Smooth muscle cell (in vitro differentiated cells): ENCODE results near the gene SMYD2. TPM values are rescaled to one million over a fixed set of nuclear protein-coding genes. Genes with fewer than 3 reads are reported as not detected.

Experiments used
- DNase-seq: peaks from one replicate; lab custom pipeline; 2025; ENCODE audit not compliant: unreplicated experiment; lab: John Stamatoyannopoulos, UW
- H2AFZ ChIP-seq: fragments of 200-600 bp; sonication (generic); 2 replicates; pipeline ENCODE4 v1.6.0; 2016; ENCODE audit warnings: antibody characterized with exemption, low read depth, mild to moderate bottlenecking
- H3F3A ChIP-seq: fragments of 200-600 bp; sonication (generic); 2 replicates; pipeline ENCODE4 v1.6.0; 2017; ENCODE audit warnings: antibody characterized with exemption, low read depth
- H3K27ac ChIP-seq: fragments of 200-600 bp; sonication (generic); 2 replicates; pipeline ENCODE4 v1.5.1; 2016; ENCODE audit warnings: low read depth, mild to moderate bottlenecking
- H3K27me3 ChIP-seq: fragments of 200-600 bp; sonication (generic); 2 replicates; pipeline ENCODE4 v1.6.1; 2016; ENCODE audit warnings: low read depth, mild to moderate bottlenecking
- H3K36me3 ChIP-seq: fragments of 200-600 bp; sonication (generic); 2 replicates; pipeline ENCODE4 v1.5.1; 2016; ENCODE audit warnings: low read depth
- H3K4me1 ChIP-seq: fragments of 200-600 bp; sonication (generic); 2 replicates; pipeline ENCODE4 v1.5.1; 2016; ENCODE audit warnings: low read depth
- H3K4me2 ChIP-seq: fragments of 200-600 bp; sonication (generic); 2 replicates; pipeline ENCODE4 v1.6.0; 2016; ENCODE audit warnings: mild to moderate bottlenecking
- H3K4me3 ChIP-seq: fragments of 200-600 bp; sonication (generic); 2 replicates; pipeline ENCODE4 v1.5.1; 2016; ENCODE audit warnings: mild to moderate bottlenecking
- H3K79me2 ChIP-seq: fragments of 200-600 bp; sonication (generic); 2 replicates; pipeline ENCODE4 v1.6.0; 2016; ENCODE audit warnings: low read depth, mild to moderate bottlenecking
- H3K9ac ChIP-seq: fragments of 200-600 bp; sonication (generic); 2 replicates; pipeline ENCODE4 v1.6.0; 2016; ENCODE audit warnings: low read depth
- H3K9me3 ChIP-seq: fragments of 200-600 bp; sonication (generic); replicated peaks from 2 replicates; pipeline ENCODE4 v1.5.1; 2016; ENCODE audit warnings: low read depth
- H4K20me1 ChIP-seq: fragments of 200-600 bp; sonication (generic); 2 replicates; pipeline ENCODE4 v1.6.0; 2016; ENCODE audit warnings: low read depth
- CTCF ChIP-seq: fragments of 200-600 bp; sonication (generic); IDR thresholded peaks from 2 replicates; pipeline ENCODE4 v1.5.1; 2017; ENCODE audit warnings: borderline replicate concordance, mild to moderate bottlenecking, antibody characterized with exemption; ENCODE audit not compliant: insufficient read depth, poor library complexity, severe bottlenecking
- whole genome bisulfite sequencing: methylation state at CpG from one replicate; pipeline ENCODE4 v1.1.7; 2016; ENCODE audit warnings: low lambda C conversion rate; 5-methylcytosine and 5-hydroxymethylcytosine counted together
- polyA plus RNA-seq: library from polyadenylated mRNA; unstranded; fragments of >200 nt; fragmentation: Nextera tagmentation; extraction: Ambion mirVana; gene quantifications from 2 replicates; pipeline ENCODE4 v1.2.1, GENCODE V29; 2016
- total RNA-seq: library from RNA; depleted of rRNA; stranded (reverse); fragments of >200 nt; gene quantifications from 2 replicates; pipeline ENCODE4 v1.2.3, GENCODE V29; 2014

Gene SMYD2
- total and polyA plus RNA-seq, 2 experiments from 2014 or later: 31.1 to 39.7 TPM

- H3F3A ChIP-seq: no peaks in the 10 kb centered on the region
- 72% methylated on average over 1 of the region's 1 CpG for WGBS
- H3K9ac ChIP-seq: no peak overlapping the region
- no peak overlapping the region for H3K4me2 ChIP-seq
- no peak overlapping the region for H3K27ac ChIP-seq
- H3K36me3 ChIP-seq: peaks cover 15% of the 10 kb centered on the region
- no peaks in the 10 kb centered on the region for H3K4me1 ChIP-seq
- H4K20me1 ChIP-seq: no peaks in the 10 kb centered on the region
- TF ChIP-seq CTCF: no peak
- no peak for DNase-seq
- no peak overlapping the region for H2AFZ ChIP-seq
- H3K79me2 ChIP-seq: no peaks in the 10 kb centered on the region
- H3K27me3 ChIP-seq: no peaks in the 10 kb centered on the region
- H3K4me3 ChIP-seq: no peak overlapping the region
- H3K9me3 ChIP-seq: no peaks in the 10 kb centered on the region
Measured at GRCh38 chr1:214361636-214362035, 80.7 kb downstream of the SMYD2 start.

DNA sequence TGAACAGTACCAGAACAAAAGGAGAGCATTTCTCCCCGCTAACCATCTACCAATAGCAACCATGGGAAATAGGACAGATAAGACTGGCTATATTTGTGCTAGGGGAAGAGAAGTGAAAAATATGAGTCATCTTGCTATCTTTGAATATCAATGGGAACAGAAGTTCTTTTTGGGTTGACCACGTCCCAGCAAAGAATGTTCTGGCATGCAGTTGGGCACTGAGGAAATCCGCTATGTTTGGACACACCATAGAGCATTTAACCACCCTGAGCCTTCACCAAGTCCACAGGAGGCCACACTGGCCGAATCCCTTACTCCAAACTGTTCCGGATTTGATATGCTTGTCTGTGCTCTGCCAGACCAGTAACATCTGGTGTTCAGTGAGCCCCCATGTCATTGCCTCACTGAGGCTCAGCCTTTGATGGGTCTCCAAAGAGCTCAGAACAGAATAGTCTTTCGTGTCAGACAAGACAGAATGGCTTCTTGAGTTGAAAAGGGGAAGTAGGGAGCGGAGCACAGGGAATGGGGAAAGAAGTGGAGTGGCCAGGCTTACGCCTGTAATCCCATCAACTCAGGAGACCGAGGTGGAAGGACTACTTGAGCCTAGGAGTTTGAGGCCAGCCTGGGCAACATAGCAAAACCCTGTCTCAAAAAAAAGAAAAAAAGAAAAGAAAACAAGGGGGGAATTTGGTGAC is 81.4 kb downstream of the SMYD2 start:
- no peak for TF ChIP-seq CTCF
- Histone ChIP-seq H2AFZ (no peak overlapping the region), H3K27me3 (no peaks in the 10 kb centered on the region), H3K4me2 (no peak overlapping the region), H3K4me1 (no peaks in the 10 kb centered on the region), H3K27ac (no peak overlapping the region), H4K20me1 (no peaks in the 10 kb centered on the region), H3F3A (no peaks in the 10 kb centered on the region), H3K4me3 (no peak overlapping the region), H3K79me2 (no peaks in the 10 kb centered on the region), H3K9me3 (no peaks in the 10 kb centered on the region), H3K9ac (no peak overlapping the region), H3K36me3 (peaks cover 11% of the 10 kb centered on the region)
- WGBS: 88% methylated on average over 9 of the region's 9 CpGs
- DNase-seq: no peak

DNA sequence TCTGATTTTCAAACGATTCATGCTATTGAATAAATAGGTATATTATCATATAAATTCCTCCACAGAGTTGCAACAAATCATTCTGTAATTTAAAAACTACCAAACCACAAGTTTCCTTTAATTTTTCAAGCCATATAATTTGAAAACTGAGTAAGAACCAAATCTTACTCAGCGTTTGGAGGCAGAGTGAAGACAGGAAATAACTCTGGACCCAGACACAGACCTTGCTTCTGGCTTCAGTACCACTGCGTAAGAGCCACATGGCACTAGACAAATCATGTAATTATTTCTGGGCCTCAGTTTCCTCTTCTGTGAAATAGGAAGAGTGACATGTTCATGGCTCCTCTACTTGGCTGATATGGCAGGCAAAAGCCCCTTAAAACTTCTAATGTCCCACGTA is 82.4 kb downstream of the SMYD2 start:
- Histone ChIP-seq H3K9ac (no peak overlapping the region), H3K4me3 (no peak overlapping the region), H3K27me3 (no peaks in the 10 kb centered on the region), H4K20me1 (no peaks in the 10 kb centered on the region), H3K27ac (no peak overlapping the region), H3F3A (no peaks in the 10 kb centered on the region), H3K79me2 (no peaks in the 10 kb centered on the region), H3K9me3 (no peaks in the 10 kb centered on the region), H3K4me1 (no peaks in the 10 kb centered on the region), H2AFZ (no peak overlapping the region), H3K36me3 (peaks cover 7% of the 10 kb centered on the region), H3K4me2 (no peak overlapping the region)
- WGBS: 91% methylated on average over 4 of the region's 4 CpGs
- DNase-seq: no peak
- no peak for TF ChIP-seq CTCF

- Histone ChIP-seq H3K36me3 (peaks cover 12% of the 10 kb centered on the region), H3K79me2 (no peaks in the 10 kb centered on the region), H3K9me3 (no peaks in the 10 kb centered on the region), H3K4me3 (no peak overlapping the region), H3K9ac (no peak overlapping the region), H3F3A (no peaks in the 10 kb centered on the region), H3K27ac (no peak overlapping the region), H3K27me3 (no peaks in the 10 kb centered on the region), H3K4me1 (no peaks in the 10 kb centered on the region), H2AFZ (no peak overlapping the region), H3K4me2 (no peak overlapping the region), H4K20me1 (no peaks in the 10 kb centered on the region)
- no peak for DNase-seq
- 89% methylated on average over 12 of the region's 12 CpGs for WGBS
- TF ChIP-seq CTCF: no peak
Measured at GRCh38 chr1:214364386-214364785, 83.4 kb downstream of the SMYD2 start.
